Esophagus muscularis mucosa (tissue), 3 donors: ENCODE measurements around the gene LRMDA.

Source experiments
- POLR2A ChIP-seq: fragments of 450-650 bp; IDR thresholded peaks from one replicate; pipeline ENCODE4 v1.6.1; 2017; ENCODE audit warnings: antibody characterized with exemption, moderate library complexity, mild to moderate bottlenecking, low read depth
- POLR2AphosphoS5 ChIP-seq, 2 donors: sonication (generic); formaldehyde crosslinking; IDR thresholded peaks; one replicate each; pipeline ENCODE4 v1.6.1; 2017; ENCODE audit warnings: antibody characterized with exemption in 2 of 2
- TF ChIP-seq, protein P1 (sequence below), 3 experiments: fragments of 200-600 bp in 2 of 3; fragments of 450-650 bp in 1 of 3; sonication (generic) in 2 of 3; IDR thresholded peaks; one replicate each; pipeline ENCODE4 v1.5.1; 2017 to 2019; ENCODE audit warnings: antibody characterized with exemption in 3 of 3, mild to moderate bottlenecking in 2 of 3, moderate library complexity in 1 of 3

DNA sequence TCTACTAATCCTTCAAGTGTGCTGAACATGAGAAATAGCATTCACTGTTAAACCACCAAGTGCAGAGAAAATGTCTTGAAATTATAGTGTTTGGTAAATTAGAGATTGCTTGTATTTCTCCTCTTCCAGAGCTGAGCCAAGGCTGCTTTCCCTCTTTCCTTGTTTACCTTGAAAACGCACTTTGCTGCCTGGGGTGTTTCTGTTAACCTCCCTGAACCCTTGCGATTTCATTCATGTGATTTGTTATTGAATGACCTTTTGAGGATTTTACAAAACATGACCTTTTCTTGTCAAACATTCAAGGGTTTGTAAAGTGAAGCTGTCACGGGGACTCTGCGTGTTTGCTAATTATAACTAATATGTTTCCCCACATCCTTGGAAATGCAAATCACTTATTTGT lies 169.4 kb downstream of the LRMDA start:
- TF ChIP-seq POLR2AphosphoS5 (IDR thresholded peaks at IDR 0.05) (no peak), POLR2A (no peak)
- TF ChIP-seq, protein P1, sequence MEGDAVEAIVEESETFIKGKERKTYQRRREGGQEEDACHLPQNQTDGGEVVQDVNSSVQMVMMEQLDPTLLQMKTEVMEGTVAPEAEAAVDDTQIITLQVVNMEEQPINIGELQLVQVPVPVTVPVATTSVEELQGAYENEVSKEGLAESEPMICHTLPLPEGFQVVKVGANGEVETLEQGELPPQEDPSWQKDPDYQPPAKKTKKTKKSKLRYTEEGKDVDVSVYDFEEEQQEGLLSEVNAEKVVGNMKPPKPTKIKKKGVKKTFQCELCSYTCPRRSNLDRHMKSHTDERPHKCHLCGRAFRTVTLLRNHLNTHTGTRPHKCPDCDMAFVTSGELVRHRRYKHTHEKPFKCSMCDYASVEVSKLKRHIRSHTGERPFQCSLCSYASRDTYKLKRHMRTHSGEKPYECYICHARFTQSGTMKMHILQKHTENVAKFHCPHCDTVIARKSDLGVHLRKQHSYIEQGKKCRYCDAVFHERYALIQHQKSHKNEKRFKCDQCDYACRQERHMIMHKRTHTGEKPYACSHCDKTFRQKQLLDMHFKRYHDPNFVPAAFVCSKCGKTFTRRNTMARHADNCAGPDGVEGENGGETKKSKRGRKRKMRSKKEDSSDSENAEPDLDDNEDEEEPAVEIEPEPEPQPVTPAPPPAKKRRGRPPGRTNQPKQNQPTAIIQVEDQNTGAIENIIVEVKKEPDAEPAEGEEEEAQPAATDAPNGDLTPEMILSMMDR (IDR thresholded peaks at IDR 0.05): no peak
